ENCODE data around the gene HIC1. TPM values are rescaled to one million over a fixed set of nuclear protein-coding genes. Genes with fewer than 3 reads are reported as not detected.

HIC1 gene
- total and polyA plus RNA-seq, 7 donors, result 1.6 to 44.9 (median 10.4) TPM

GRCh38 chr17:2055292-2056205 lies 646 bp downstream of the HIC1 start:
- Histone ChIP-seq H3K27ac (peak overlapping the region; percentile 88 to 92 (median 91)), H3K9me3 (no peaks in the 10 kb centered on the region), H3K4me1 (peaks cover 0 to 79% (median 70%) of the 10 kb centered on the region in 4 donors), H3K4me3 (peak overlapping the region; percentile 42 to 75 (median 64)), H3K36me3 (peaks cover 0 to 5% (median 0%) of the 10 kb centered on the region in 4 donors), H3K27me3 (peaks cover 5 to 51% (median 7%) of the 10 kb centered on the region in 3 donors)
- WGBS, 2 donors, result 1% methylated on average over 113 of the region's 113 CpGs
- peak; percentile 68 for DNase-seq
- intact Hi-C loops (cut with DNase I), result loop anchor here (2.0 kb wide), 2 partner anchors 117 to 227 kb away; no protein-coding TSS in a partner anchor
- no peak for TF ChIP-seq POLR2A (IDR thresholded peaks at IDR 0.05)
- TF ChIP-seq EP300 (IDR thresholded peaks at IDR 0.05), result no peak
- no peak for TF ChIP-seq POLR2AphosphoS5 (IDR thresholded peaks at IDR 0.05)
- TF ChIP-seq, protein P1, sequence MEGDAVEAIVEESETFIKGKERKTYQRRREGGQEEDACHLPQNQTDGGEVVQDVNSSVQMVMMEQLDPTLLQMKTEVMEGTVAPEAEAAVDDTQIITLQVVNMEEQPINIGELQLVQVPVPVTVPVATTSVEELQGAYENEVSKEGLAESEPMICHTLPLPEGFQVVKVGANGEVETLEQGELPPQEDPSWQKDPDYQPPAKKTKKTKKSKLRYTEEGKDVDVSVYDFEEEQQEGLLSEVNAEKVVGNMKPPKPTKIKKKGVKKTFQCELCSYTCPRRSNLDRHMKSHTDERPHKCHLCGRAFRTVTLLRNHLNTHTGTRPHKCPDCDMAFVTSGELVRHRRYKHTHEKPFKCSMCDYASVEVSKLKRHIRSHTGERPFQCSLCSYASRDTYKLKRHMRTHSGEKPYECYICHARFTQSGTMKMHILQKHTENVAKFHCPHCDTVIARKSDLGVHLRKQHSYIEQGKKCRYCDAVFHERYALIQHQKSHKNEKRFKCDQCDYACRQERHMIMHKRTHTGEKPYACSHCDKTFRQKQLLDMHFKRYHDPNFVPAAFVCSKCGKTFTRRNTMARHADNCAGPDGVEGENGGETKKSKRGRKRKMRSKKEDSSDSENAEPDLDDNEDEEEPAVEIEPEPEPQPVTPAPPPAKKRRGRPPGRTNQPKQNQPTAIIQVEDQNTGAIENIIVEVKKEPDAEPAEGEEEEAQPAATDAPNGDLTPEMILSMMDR (IDR thresholded peaks at IDR 0.05), result no peak

GRCh38 chr17:2056206-2057174 lies 1.6 kb downstream of the HIC1 start:
- TF ChIP-seq POLR2A (IDR thresholded peaks at IDR 0.05) (no peak), EP300 (IDR thresholded peaks at IDR 0.05) (no peak), POLR2AphosphoS5 (IDR thresholded peaks at IDR 0.05) (peak in 1 of 4 donors; percentile 8)
- TF ChIP-seq, protein P1 (IDR thresholded peaks at IDR 0.05), result no peak

DNA sequence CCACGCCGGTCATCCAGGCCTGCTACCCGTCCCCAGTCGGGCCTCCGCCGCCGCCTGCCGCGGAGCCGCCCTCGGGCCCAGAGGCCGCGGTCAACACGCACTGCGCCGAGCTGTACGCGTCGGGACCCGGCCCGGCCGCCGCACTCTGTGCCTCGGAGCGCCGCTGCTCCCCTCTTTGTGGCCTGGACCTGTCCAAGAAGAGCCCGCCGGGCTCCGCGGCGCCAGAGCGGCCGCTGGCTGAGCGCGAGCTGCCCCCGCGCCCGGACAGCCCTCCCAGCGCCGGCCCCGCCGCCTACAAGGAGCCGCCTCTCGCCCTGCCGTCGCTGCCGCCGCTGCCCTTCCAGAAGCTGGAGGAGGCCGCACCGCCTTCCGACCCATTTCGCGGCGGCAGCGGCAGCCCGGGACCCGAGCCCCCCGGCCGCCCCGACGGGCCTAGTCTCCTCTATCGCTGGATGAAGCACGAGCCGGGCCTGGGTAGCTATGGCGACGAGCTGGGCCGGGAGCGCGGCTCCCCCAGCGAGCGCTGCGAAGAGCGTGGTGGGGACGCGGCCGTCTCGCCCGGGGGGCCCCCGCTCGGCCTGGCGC lies 2.4 kb downstream of the HIC1 start:
- Histone ChIP-seq H3K27me3 (peaks cover 4 to 37% (median 5%) of the 10 kb centered on the region in 3 donors), H3K4me3 (peak overlapping the region in 3 of 4 donors; percentile 63 to 75 (median 64)), H3K9me3 (no peaks in the 10 kb centered on the region), H3K27ac (peak overlapping the region; percentile 88 to 92 (median 91)), H3K36me3 (peaks cover 0 to 14% (median 0%) of the 10 kb centered on the region in 4 donors), H3K4me1 (peaks cover 0 to 83% (median 74%) of the 10 kb centered on the region in 4 donors)
- no peak for DNase-seq
- 6 to 7% methylated on average over 81 of the region's 81 CpGs for WGBS, 2 donors
- intact Hi-C loops (cut with DNase I), result no loop called here
- TF ChIP-seq, protein P1 (IDR thresholded peaks at IDR 0.05), result no peak
- TF ChIP-seq POLR2A (IDR thresholded peaks at IDR 0.05), result no peak
- no peak for TF ChIP-seq POLR2AphosphoS5 (IDR thresholded peaks at IDR 0.05)
- no peak for TF ChIP-seq EP300 (IDR thresholded peaks at IDR 0.05)

More at GRCh38 chr17:2056206-2057174, 1.6 kb downstream of the HIC1 start:
- peak overlapping the region; percentile 26 to 75 (median 64) for H3K4me3 ChIP-seq
- H3K27ac ChIP-seq, result peak overlapping the region; percentile 88 to 92 (median 91)
- no peaks in the 10 kb centered on the region for H3K9me3 ChIP-seq
- intact Hi-C loops (cut with DNase I), result no loop called here
- peaks cover 4 to 42% (median 5%) of the 10 kb centered on the region in 3 donors for H3K27me3 ChIP-seq
- WGBS, 2 donors, result 10 to 12% methylated on average over 85 of the region's 85 CpGs
- H3K4me1 ChIP-seq, result peaks cover 0 to 79% (median 70%) of the 10 kb centered on the region in 4 donors
- H3K36me3 ChIP-seq, result peaks cover 0 to 12% (median 0%) of the 10 kb centered on the region in 4 donors
- DNase-seq, result peak; percentile 75

Measured in sigmoid colon (tissue), 7 donors.